Thyroid gland (tissue), 4 donors: ENCODE data around the gene TRRAP. TPM values are rescaled to one million over a fixed set of nuclear protein-coding genes. Genes with fewer than 3 reads are reported as not detected.

Experiments
- DNase-seq, 2 donors: peaks; one replicate each; pipeline ENCODE4 v3.0.0-alpha.2; 2019
- H3K27ac ChIP-seq, 3 donors: fragments of 200-600 bp; sonication (generic); 1 replicate in 2 of 3; 2 replicates in 1 of 3; pipeline ENCODE4 v1.5.1; 2016 to 2019; ENCODE audit warnings: mild to moderate bottlenecking in 1 of 3, moderate library complexity in 1 of 3
- H3K27me3 ChIP-seq: fragments of 200-600 bp; sonication (generic); one replicate; pipeline ENCODE4 v1.5.1; 2019
- H3K36me3 ChIP-seq, 2 donors: fragments of 200-600 bp; sonication (generic); one replicate each; pipeline ENCODE4 v1.5.1; 2016 to 2019
- H3K4me1 ChIP-seq, 2 donors: fragments of 200-600 bp; sonication (generic); one replicate each; pipeline ENCODE4 v1.5.1; 2017 to 2019
- H3K4me3 ChIP-seq, 3 donors: fragments of 200-600 bp; sonication (generic); replicated peaks in 1 of 3; 1 replicate in 2 of 3; 2 replicates in 1 of 3; pipeline ENCODE4 v1.5.1; 2016; ENCODE audit warnings: mild to moderate bottlenecking in 1 of 3
- H3K9me3 ChIP-seq: fragments of 200-600 bp; sonication (generic); one replicate; pipeline ENCODE4 v1.5.1; 2017
- CTCF ChIP-seq, 6 experiments: fragments of 200-600 bp in 3 of 6; fragments of 450-650 bp in 3 of 6; sonication (generic) in 3 of 6; IDR thresholded peaks; one replicate each; pipeline ENCODE4 v1.5.1; 2016 to 2019; ENCODE audit warnings: antibody characterized with exemption in 6 of 6, mild to moderate bottlenecking in 2 of 6, inconsistent platforms in 1 of 6, moderate library complexity in 1 of 6
- POLR2A ChIP-seq, 2 donors: fragments of 450-650 bp; IDR thresholded peaks; one replicate each; pipeline ENCODE4 v1.6.1; 2017; ENCODE audit warnings: antibody characterized with exemption in 2 of 2, mild to moderate bottlenecking in 2 of 2, moderate library complexity in 1 of 2
- WGBS, 2 donors: methylation state at CpG; one replicate each; pipeline ENCODE4 v1.1.5; 2017; 5-methylcytosine and 5-hydroxymethylcytosine counted together
- intact Hi-C: fragments of 100-400 bp; cut with DNase I; formaldehyde crosslinking; loops from one replicate; pipeline ENCODE4 v1.15.1; 2023
- total RNA-seq, 4 donors: library from RNA; depleted of rRNA; stranded (reverse); fragments of >200 nt; gene quantifications; one replicate each; pipeline ENCODE4 v1.2.3, GENCODE V29; 2016

Gene TRRAP
- total RNA-seq, 4 donors from 2014 or later: 43.5 to 72.6 (median 52.2) TPM

DNA sequence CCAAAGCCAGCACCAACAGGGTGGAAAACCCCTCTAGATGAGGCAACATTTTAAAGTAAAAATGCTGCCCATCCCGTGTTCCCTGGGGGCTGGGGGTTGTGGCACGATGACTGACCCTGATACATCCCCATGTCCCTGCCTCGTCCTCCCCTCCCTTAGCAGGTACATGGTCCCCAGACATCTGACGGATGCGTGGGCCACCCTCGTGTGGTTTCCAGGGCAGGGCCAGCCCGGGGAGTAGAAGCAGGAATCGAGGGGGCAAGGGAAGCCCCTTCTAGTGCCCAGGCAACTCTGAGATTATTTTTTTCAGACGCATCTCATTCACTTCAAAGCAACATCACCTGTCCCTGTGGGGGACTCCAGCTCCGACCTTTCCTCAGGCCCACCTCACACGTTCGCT is 12.0 kb upstream of the TRRAP start:
- Histone ChIP-seq H3K27ac (no peak overlapping the region), H3K4me1 (peaks cover 0 to 10% of the 10 kb centered on the region in 2 donors), H3K27me3 (no peaks in the 10 kb centered on the region), H3K4me3 (no peak overlapping the region), H3K9me3 (no peaks in the 10 kb centered on the region), H3K36me3 (no peaks in the 10 kb centered on the region)
- TF ChIP-seq POLR2A (IDR thresholded peaks at IDR 0.05) (no peak), CTCF (IDR thresholded peaks at IDR 0.05) (no peak)
- DNase-seq: no peak
- intact Hi-C loops: no loop called here
- whole genome bisulfite sequencing, 2 donors: 86 to 88% methylated on average over 12 of the region's 12 CpGs

DNA sequence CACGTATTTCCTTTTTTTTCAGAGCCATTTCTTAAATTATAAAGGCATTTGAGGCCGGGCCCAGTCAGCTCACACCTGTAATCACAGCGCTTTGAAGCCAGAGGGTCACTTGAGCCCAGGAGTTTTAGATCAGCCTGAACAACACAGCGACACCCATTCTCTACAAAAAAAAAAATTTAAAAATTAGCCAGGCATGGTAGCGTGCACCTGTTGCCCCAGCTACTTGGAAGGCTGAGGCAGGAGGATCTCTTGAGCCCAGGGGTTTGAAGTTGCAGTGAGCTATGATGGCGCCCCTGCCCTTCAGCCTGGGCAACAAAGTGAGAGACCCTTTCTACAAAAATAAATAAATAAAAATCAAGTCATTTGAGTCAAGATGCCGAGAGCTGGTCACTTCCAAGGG is 11.6 kb upstream of the TRRAP start:
- TF ChIP-seq POLR2A (IDR thresholded peaks at IDR 0.05) (no peak), CTCF (IDR thresholded peaks at IDR 0.05) (no peak)
- H3K36me3 ChIP-seq: no peaks in the 10 kb centered on the region
- H3K4me1 ChIP-seq: peaks cover 0 to 10% of the 10 kb centered on the region in 2 donors
- H3K27me3 ChIP-seq: no peaks in the 10 kb centered on the region
- H3K9me3 ChIP-seq: no peaks in the 10 kb centered on the region
- intact Hi-C loops: no loop called here
- H3K27ac ChIP-seq: no peak overlapping the region
- H3K4me3 ChIP-seq: no peak overlapping the region
- 75 to 76% methylated on average over 7 of the region's 7 CpGs for WGBS, 2 donors
- no peak for DNase-seq

- Histone ChIP-seq H3K27ac (no peak overlapping the region), H3K4me3 (no peak overlapping the region), H3K9me3 (no peaks in the 10 kb centered on the region), H3K4me1 (peaks cover 0 to 10% of the 10 kb centered on the region in 2 donors), H3K36me3 (no peaks in the 10 kb centered on the region), H3K27me3 (no peaks in the 10 kb centered on the region)
- no peak for DNase-seq
- intact Hi-C loops: no loop called here
- TF ChIP-seq POLR2A (IDR thresholded peaks at IDR 0.05) (no peak), CTCF (IDR thresholded peaks at IDR 0.05) (no peak)
- 85 to 89% methylated on average over 2 of the region's 2 CpGs for WGBS, 2 donors
Observed at GRCh38 chr7:98868450-98868849, 9.9 kb upstream of the TRRAP start.

GRCh38 chr7:98869027-98869596 is 9.2 kb upstream of the TRRAP start:
- 11 to 22% methylated on average over 10 to 20 of the region's 25 CpGs for WGBS, 2 donors
- TF ChIP-seq POLR2A (IDR thresholded peaks at IDR 0.05) (no peak), CTCF (IDR thresholded peaks at IDR 0.05) (no peak)

DNA sequence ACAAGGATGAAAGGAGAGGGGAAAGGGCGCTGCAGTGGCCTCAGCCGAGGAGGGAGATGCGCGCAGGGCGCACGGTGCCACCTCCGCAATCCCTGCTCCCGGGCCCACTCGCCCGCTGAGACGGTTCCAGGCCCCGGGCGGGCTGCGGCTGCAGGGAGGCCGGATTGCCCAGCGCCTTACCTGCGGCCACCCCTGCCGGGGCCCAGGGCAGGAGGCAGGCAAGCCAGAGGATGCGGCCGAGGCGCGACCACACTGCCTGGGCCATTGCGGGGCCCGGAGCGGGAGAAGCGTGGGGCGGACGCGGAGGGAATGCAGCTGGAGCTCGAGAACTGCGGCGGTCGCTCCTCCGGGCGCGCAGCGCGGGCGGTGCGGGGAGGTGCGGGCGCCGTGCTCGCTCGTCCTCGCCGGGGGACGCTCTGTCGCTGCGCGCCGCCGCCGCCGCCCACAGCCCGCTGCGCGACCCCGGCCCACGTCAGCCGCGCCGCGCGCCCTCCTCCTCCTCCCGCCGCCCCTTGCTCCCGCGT is 8.7 kb upstream of the TRRAP start, which contains the start of gene TMEM130:
Gene TMEM130 (minus strand): TSS at position 418 of the 524 bp plus-strand sequence. CDS start 153 bp downstream, at position 265.
- Histone ChIP-seq H3K4me1 (peaks cover 0 to 10% of the 10 kb centered on the region in 2 donors), H3K27me3 (no peaks in the 10 kb centered on the region), H3K36me3 (no peaks in the 10 kb centered on the region), H3K4me3 (peak within 1 kb of the TSS in 1 of 3 donors; percentile 9), H3K9me3 (no peaks in the 10 kb centered on the region), H3K27ac (no peak within 1 kb of the TSS)
- no peak for TF ChIP-seq CTCF (IDR thresholded peaks at IDR 0.05)
- no peak for TF ChIP-seq POLR2A (IDR thresholded peaks at IDR 0.05)
- 1 to 3% methylated on average over 13 to 15 of the region's 69 CpGs for WGBS, 2 donors
- DNase-seq: no peak
- intact Hi-C loops: no loop called here

More at GRCh38 chr7:98869027-98869596, 9.2 kb upstream of the TRRAP start:
- peak overlapping the region in 1 of 3 donors; percentile 9 for H3K4me3 ChIP-seq
- H3K9me3 ChIP-seq: no peaks in the 10 kb centered on the region
- intact Hi-C loops: no loop called here
- peaks cover 0 to 10% of the 10 kb centered on the region in 2 donors for H3K4me1 ChIP-seq
- no peaks in the 10 kb centered on the region for H3K27me3 ChIP-seq
- DNase-seq: no peak
- H3K36me3 ChIP-seq: no peaks in the 10 kb centered on the region
- H3K27ac ChIP-seq: no peak overlapping the region
